ENCODE results near the gene AKT1.
"Not testable (repeated sequence)": the region's sequence is repeated elsewhere in the genome, so short reads cannot be mapped to it uniquely, and the experiment has no call there.

AKT1 gene

DNA sequence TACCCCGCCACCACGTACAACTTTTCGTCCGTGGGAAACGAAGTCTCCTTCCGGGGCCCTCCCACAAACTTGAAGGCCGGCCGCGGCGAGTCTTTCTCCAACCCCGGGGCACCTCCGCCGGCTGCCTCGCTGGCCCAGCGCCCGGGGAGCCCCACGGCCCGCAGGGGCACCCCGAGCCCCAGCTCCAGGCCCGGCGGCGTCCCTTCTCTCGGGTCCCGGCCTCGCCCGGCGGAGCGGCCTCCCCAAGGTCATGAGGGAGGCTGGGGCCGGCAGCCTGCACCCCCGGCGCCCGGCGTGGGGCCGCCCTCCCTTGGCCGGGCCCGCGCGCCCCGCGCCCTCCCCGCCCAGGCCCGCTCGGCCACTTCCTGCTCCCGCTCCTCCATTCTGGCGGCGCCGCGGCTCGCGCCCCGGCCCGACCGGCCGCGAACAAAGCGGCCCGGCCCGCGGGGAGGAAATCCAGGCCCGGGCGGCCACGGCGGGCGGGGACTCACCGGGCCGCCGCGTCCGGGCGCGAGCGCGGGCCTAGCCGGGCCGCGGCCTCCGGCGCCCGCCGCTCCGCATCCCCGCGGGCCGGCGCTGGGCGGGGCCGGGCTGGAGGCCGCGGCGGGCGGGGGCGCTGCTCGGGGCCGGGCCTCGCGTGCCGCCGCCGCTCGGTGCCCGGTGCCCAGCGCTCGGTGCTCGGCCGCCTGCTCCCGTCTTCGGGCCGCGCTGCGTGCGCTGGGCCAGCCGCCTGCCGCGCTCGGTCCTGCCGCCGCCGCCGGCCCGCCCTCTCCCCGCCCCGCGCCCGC lies at the start of gene AKT1:
Gene AKT1 (minus strand): TSS at position 756 of the 788 bp plus-strand sequence. CDS start 3,105 bp downstream, outside the sequence.
- no peak for DNase-seq

DNA sequence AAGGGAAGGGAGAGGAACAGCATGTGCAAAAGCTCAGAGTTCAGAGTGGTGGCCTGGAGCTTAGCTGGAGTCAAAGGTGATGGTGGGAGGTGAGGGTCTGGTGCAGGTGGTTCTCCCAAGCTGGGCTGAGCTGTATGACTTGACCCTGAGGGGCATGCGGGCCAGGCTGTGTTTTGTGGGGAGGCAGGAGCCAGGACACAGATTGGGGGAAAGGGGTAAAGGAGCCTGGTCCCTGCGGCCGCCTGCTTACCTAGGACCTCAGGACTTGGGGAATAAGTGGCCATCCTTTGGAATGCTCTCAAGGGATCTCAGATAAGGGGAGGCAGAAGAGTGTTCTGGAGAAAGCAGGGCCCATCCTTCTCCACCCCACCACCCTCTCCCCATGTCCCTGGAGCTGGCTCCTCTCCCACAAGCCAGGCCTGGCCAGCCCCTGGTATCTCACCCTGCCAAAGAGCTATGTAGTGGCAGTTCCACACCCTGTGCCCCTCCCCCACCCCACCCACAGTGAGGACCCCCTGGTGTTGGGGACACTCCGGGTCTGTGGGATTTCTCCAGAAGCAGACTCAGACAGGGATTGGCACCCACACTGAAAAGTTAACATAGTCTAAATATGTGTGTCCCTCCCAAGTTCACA lies 49.6 kb upstream of the AKT1 start:
- no peak for DNase-seq

DNA sequence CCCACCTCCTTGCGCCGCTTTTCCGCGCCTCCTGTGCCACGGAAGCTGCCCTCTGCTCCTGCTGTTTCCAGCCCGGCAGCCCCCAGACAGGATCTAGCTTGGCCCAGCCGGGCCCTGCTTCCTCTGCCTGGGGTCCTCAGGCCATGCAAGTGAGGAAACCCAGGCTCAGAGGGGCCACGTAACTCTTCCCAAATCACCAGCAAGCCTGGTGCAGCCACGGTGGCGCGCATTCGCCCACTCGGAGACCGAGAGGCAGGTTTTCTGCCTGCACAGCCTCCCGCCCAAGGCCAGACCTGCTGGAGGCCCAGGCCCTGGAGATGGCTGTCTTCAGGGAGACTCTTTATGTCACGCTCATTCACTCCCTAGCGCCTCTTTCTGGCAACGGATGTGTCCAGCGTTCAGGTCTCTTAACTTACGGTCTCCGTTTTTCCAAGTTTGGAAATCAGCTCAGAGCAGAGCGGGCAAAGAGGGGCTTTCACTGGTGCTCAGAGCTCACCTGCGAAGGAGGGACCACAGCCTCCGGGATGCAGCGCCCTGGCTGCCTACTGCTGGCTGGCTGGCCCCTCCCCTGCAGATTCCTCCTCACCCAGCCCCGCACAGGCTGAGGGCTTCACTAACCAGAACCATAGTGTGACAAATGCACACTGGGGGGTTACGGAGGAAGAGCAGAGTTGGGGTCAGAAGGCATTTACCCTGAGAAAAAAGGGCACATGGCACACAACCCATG lies 48.9 kb upstream of the AKT1 start:
- no peak for DNase-seq

DNA sequence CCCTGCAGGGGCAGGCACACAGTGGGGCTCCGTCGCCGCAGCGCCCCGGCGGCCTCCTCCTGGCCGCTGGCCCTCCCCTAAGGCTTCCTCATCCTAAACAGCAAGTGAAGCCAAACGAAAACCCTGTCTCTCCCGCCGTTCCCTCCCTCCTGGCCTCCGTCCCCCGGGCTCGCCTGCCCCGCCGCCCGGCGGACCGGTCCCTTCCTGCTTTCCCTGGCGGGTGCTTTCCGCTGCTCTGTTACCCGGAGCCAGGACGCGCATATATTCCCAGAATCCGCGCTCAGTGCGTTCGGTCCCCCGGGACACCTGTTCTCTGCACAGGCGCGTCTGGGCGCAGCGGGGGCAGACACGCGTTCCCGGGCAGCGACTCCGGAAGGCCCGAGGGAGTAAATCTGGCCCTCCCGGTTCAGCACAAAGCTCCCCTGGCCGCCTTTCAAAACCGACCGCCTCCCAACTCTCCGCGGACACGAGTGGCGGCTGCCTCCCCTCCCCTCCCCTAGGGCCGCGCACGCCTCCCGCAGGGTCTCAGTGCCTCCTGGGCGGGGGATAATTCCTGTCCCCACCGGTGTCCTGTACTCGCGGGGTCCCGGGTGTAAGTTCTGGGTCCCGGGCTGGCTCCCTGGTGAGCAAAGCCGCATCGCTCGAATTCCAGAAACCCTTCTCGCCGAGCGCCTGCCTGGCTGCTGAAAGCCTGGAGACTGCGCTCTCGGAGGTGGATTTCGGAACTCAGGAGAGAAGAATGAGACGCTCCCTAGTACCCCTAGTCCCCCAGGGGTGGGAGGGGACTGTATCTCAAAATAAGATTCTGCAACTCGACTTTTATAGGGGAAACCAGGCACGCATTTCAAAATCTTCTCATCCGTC lies 48.1 kb upstream of the AKT1 start:
- DNase-seq, result peak in 1 of 2 experiments; percentile 78

DNA sequence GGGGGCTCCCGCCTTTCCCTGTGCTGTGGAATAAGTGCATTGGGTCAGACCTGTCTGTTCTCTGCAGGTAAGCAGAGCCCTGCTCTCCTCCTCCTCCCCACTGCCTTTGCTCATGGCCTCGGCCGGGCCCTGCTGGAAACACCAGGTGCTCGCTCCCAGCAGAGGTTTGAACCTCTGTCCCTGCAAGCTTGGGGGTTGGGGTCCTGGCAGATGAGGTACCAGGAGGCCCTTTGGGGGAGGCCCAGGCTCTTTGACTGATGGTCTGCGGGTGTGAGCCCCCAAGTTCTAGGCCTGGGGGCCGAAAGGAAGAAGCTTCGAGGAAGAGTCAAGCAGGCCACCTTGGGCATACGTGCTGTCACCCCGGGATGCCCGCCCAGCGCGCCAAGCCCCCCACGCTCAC lies 47.5 kb upstream of the AKT1 start:
- no peak for DNase-seq

DNA sequence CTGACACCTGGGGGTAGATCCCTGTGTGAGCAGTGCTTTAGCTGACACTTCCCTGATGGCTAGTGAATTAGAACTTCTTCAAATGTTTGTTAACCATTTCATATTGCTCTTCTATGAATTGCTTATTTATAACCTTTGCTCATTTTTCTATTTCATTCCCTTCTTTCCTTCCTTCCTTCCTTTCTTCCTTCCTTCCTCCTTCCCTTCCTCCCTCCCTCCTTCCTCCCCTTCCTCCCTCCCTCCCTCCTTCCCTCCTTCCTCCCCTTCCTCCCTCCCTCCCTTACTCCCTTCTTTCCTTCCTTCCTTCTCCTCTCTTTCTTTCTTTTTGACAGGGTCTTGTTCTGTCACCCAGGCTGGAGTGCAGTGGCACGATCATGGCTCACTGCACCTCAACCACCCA lies 46.2 kb upstream of the AKT1 start:
- no peak for DNase-seq

DNA sequence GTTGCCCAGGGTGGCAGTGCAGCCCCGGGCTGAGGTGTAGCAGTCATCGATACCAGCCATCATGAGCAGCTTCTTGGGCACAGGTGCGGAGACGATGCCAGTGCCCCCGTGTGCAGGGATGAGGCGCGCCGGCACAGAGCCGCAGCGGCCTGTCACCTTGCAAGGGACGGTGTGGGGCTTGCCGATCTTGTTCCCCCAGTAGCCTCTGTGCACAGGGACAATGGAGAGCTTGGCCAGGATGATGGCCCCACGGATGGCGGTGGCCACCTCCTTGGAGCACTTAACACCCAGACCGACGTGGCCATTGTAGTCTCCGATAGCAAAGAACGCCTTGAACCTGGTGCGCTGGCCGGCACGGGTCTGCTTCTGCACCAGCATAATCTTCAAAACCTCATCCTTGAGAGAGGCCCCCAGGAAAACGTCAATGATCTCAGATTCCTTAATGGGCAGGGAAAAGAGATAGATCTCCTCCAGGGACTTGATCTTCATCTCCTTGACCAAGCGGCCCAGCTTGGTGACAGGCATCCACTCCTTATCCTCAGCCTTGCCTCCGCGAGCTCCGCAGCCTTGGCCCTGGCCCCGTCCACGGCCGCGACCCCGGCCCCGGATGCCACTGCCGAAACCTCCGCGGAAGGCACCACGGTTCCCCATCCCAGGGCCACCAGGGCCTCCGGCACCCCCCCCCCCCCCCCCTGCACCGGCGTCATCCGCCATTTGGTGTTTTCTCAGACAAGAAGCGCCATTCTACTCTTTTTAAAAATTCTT lies 40.8 kb upstream of the AKT1 start:
- DNase-seq, result not testable (repeated sequence)

DNA sequence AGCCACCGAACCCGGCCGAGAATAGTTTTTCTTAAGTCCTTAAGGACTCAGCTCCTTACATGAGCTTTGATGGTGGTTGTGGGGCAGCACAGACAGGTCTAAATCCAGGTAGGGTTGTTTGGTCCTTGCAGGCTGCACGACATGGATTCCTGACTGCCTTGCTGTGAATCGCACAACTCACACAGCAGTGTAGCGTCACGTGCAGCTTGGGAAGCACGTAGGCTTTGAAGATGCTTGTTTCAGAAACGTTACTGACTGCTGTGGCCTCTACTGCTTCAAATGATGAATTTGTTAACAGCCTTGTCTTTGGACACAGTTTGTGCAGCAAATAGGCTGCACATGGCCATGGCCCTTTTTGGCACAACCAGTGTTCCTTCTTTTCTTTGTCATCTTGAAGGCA lies 35.2 kb upstream of the AKT1 start:
- DNase-seq, result no peak

DNA sequence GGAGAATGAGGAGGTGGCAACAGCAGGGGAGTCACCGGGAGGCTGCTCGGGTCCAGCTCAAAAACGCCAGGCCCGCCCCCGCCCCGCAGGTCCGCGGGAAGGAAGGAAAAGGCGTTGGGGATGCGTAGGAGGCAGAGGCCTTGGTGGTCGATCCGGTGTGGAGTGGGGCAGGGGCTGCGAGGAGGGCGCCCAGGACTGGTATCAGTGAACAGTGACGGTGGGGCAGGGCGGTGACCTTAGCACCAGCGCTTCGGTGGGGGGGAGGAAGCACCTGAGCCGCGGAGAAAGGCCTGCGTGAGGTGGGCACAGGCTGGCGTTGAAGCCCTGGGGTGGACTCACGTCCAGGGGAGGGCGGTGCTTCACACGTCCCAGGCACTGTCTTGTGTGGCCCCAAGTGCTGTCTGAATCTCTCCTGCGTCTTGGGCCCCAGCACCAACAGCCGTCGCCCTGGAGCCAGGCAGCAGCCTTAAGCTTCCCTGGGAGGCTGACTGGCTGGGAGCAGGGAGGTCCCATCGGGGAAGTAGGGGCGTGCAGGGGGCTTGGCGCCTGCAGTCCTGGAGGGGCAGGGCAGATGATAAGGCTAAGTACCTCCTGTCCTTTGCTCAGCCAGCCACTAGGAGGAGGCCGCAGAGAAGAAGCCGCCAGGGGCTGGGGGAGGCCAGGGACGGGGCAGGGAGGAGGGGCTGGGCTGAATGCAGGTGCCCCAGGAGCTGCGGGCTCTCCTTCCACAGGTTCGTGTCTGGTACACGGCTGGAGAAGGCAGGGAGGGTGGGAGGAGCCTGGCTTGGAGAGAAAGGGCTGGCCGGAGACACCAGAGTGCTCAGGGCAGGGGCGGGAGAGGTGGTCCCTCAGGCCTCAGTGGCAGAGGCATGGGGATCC lies 31.9 kb upstream of the AKT1 start:
- peak; percentile 62 to 82 for DNase-seq

DNA sequence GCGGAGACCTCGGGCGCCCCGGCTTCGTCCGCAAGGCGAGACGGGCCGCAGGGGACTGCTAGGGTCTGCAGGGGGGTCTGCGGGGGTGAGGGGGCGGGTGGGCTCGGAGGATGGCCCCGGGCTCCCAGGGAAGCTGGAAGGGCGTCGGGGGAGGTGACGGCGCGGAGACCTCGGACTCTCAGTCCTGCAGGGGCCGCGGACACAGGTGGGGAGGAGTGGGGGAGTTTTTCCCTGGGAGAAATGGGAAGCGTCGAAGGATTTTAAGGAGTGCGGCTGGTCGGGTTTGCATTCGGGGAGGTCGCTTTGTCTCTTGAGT lies 31.3 kb upstream of the AKT1 start:
- DNase-seq, result no peak

DNA sequence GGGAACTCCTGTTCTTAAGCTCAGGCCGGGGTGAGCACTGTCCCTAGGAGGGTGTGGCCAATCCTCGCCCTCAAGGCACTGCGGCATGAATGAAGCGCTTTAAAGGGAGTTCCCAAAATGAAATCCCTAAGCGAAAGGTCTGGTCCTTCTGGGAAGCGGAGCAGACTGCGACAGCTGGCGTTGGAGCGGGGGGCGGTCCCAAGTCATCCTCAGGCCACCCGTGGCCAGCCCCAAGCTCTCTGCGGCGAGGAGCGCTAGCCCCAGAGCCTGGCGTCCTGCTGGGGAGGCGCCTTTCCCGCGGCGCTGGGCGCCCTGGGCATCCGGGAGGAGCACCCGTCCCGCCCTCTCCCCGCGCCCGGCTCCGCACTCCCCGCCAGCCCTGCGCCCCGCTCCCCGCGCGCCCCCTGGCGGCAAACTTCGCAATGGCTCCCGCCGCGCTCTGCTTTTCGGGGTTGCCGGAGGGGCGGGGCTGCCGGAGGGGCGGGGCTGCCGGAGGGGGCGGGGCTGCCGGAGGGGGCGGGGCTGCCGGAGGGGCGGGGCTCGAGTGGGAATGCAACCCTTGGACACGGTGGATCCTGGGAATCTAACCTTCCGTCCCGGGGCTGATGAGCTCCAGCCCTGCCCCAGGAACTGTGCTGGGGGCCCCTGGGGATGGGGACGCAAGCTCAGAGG lies 30.8 kb upstream of the AKT1 start:
- peak; percentile 63 to 89 for DNase-seq

DNA sequence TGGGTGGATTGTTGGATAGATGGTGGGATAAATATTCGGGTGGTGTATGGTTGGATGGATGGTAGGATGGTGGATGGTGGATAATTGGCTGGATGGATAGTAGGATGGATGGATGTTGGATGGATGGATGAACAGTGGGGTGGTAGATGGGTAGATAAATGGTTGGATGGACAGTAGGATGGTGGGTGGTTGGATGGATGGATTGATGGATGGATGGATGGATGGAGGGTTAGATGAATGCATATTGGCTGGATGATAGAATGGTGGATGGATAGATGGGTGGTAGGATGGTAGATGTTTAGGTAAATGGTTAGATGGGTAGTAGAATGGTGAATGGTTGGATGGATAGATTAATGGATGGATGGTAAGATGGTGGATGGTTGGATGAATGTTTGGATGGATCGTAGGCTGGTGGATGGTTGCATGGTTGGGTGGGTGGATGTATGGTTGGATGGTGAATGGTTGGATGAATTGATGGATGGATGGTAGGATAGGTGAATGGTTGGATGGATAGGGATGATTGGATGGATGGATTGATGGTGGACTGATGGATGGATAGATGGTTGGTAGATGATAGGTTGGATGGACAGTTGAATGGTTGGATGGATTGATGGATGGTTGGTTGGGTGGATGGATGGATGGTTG lies 28.9 kb upstream of the AKT1 start:
- no peak for DNase-seq

DNA sequence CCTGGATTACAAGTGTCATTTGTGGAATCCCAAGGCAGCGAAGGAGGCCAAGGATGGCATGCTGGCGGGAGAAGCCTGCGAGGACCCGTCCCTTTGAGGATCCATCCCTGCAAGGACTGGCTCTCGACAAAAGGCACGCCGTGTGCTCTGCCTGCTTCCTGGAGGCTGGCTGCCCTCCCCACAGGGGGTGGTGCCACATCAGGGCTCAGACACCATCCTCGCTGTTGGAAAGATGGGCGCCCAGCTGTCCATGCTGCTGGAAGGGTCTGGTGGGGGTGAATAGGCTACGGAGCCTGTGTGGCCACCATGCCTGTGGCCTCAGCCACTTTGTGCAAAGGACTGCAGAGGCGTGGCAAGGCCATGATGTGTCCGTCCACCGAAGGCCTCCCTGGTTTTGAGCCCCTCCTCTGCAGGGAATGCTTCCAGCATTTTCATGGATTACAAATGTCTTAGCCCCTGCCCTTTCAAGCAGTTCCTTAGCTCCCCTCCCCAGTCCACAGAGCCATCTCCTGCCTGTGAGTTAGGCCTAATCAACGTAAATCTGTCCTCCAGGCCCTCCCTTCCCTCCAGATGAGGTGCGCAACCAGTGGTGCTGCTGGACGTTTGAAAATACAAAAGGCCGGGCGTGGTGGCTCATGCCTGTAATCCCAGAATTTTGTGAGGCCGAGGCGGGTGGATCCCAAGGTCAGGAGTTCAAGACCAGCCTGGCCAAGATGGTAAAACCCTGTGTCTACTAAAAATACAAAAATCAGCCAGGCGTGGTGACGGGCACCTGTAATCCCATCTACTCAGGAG lies 27.5 kb upstream of the AKT1 start:
- no peak for DNase-seq

DNA sequence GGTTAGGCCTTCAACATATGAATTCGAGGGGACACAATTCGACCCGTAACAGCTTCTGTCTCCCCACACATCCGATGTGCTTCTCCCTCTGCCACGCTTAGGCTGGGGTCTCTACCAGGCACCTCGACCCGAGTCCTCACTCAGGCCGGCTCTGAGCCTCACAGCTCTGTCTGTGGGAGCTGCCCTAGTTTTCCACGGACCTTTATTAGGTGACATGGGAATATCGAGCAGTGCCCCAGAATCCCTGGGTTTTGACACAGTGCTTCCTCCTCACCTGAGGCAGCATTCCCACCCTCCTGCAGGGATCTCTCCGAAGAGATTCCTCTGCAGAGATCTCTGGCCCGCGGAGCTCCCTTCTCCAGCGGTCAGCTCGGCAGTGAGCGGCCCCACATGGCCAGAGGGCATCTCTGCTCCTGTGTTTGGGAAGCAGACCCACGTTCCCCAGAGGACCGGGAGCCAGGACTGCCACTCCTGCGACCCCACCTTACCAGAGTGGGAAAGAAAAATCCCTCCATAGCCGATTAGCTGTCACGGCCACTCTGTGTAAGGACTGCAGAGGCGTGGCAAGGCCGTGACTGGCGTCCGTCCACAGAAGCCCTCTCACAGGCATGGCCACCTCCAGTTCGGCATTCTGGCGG lies 26.5 kb upstream of the AKT1 start:
- DNase-seq, result no peak

DNA sequence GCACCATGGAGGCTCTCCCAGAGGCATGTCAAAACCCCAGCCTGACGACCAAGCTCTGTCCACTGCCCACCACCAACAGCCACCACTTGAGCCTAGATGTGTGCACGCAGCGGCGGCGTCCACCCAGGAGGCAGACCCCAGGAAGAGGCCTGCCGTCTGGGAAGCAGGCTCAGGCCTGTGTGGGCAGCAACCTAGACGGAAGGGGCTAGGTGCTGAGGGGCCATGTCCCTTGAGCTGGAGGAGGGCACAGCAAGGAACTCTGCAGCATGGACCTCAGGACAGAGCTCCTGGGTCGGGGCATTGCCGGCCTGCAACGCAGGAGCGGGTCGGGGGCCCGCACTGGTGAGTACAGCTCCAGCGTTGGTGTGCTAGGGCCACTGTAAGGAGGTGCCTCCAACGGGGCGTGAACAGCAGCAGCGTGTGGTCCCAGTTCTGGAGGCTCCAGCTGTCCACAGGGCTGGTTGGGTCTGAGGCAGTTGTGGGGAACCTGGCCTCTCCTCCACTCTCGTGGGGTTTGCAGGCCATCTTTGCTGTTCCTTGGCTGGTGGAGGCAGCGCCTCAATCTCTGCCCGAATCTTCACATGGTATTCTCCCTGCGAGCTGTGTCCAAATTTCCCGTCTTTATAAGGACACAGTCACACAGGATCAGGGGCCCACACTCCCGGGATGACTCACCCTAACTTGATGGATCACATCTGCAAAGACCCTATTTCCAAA lies 25.8 kb upstream of the AKT1 start:
- no peak for DNase-seq

DNA sequence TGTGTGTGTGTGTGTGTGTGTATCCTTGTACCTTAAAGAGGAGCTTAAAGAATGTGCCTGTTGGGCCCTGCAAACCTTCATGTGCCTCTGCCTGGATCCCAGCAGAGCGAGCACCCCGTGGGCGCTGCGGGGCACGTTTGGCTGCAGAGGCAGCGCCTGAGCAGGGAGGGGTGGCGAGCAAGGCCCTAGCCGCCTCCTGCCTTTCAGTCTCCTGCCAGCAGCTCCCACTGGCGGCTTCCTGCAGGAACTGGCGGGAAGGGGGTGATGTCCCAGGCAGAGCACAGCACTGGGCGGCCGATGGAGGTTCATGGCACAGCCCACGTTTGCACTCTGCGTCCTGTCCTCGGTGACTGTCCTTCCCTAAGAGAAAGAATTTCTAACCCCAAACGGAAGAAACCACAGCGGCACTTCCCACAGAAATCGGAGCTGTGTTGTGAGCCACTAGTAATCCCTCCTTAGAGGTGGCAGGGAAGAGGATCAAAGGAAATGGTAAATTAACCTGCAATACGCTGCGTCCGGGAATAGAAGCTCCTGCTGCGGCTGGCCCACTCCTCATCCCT lies 25.2 kb upstream of the AKT1 start:
- peak; percentile 76 to 87 for DNase-seq

DNA sequence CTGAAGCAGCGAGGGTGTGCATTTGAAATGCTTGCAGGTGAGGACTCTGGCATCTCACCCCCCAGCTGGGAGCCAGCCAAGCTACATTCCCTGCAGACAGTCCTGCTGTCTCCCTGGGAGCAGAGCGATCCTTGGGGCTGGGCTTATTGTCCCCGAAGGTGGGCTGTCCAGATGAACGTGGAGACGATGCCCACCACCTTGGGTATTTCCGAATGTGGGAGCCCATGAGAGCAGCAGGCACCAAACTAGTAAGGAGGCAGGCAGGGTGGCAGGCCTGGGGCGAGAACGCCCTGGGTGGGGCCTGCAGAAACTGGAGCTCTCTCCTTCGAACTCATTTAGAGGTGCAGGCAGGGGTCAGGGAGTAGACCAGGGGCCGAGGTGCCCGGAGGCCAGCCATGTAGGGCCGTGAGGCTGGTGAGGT lies 23.8 kb upstream of the AKT1 start:
- DNase-seq, result no peak

DNA sequence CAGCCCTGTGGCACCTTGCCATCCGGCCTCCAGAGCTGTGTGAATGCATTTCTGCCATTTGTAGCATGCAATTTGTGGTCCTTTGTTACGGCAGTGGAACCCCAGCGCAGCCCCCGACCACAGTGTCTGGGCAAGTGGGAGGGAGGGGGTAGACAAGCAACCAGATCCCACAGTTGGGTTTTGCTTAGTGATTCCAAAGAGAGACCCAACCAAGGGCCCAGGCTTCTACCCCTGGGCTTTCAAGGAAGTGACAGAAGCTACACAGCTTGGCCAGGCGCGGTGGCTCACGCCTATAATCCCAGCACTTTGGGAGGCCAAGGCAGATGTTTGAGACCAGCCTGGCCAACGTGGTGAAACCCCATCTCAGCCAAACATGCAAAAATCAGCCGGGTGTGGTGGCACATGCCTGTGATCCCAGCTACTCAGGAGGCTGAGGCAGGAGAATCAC lies 23.2 kb upstream of the AKT1 start:
- no peak for DNase-seq

Measured in NCI-H526 (cell line).